Endothelial cell of umbilical vein (primary cell): ENCODE measurements around the gene SMOC2. TPM values are rescaled to one million over a fixed set of nuclear protein-coding genes. Genes with fewer than 3 reads are reported as not detected.

Experiments
- BruUV-seq: library from RNA; stranded (reverse); fragments of 400-500 nt; replicated peaks from 2 replicates; lab custom pipeline; 2021; lab: Mats Ljungman, UMichigan
- CTCF ChIA-PET: fragments of 300-600, 350-600 bp; sonication (Branson Sonifier 250); formaldehyde crosslinking; loops from one replicate; lab custom pipeline; 2021; ENCODE audit warnings: antibody characterized with exemption, inconsistent platforms; lab: Charles Lee
- POLR2A ChIA-PET: fragments of 300-600, 350-600 bp; sonication (Branson Sonifier 250); formaldehyde crosslinking; loops from one replicate; lab custom pipeline; 2021; ENCODE audit warnings: antibody characterized with exemption, inconsistent platforms; lab: Charles Lee
- DNase-seq: peaks from one replicate; pipeline ENCODE4 v3.0.0-alpha.2; 2011; ENCODE audit warnings: low read depth, low spot score
- FAIRE-seq: peaks from 2 replicates; lab custom pipeline; 2011; peaks lifted over from hg19 to GRCh38; lab: Jason Lieb, UNC
- H2AFZ ChIP-seq: 2 replicates; pipeline ENCODE4 v1.6.0; 2012; ENCODE audit warnings: low read depth, low read length, control low read depth, inconsistent platforms
- H3K27ac ChIP-seq: 2 replicates; pipeline ENCODE4 v1.5.1; 2011; ENCODE audit warnings: low read depth, mild to moderate bottlenecking, control low read depth, low read length, moderate library complexity; ENCODE audit not compliant: insufficient read depth
- H3K27me3 ChIP-seq, 2 experiments: 2 replicates each; pipeline versions ENCODE4 v1.6.0 to v1.6.1; 2011; ENCODE audit warnings: low read length in 2 of 2, mixed read lengths in 1 of 2; ENCODE audit not compliant: control insufficient read depth in 2 of 2, insufficient read depth in 2 of 2
- H3K36me3 ChIP-seq, 2 experiments: 2 replicates in 1 of 2; 3 replicates in 1 of 2; pipeline ENCODE4 v1.5.1; 2011; ENCODE audit warnings: low read length in 2 of 2, mild to moderate bottlenecking in 1 of 2, moderate library complexity in 1 of 2; ENCODE audit not compliant: control insufficient read depth in 2 of 2, insufficient read depth in 2 of 2; ENCODE audit errors: extremely low read depth in 1 of 2
- H3K4me1 ChIP-seq: 3 replicates; pipeline ENCODE4 v1.5.1; 2011; ENCODE audit warnings: mild to moderate bottlenecking, low read length; ENCODE audit not compliant: control insufficient read depth, insufficient read depth; ENCODE audit errors: extremely low read depth
- H3K4me2 ChIP-seq: 2 replicates; pipeline ENCODE4 v1.6.1; 2011; ENCODE audit warnings: low read length, control low read depth, mixed read lengths; ENCODE audit not compliant: insufficient read depth
- H3K4me3 ChIP-seq, 3 experiments: fragments of 200-600 bp in 1 of 3; sonication (generic), shearing (Covaris generic) in 1 of 3; replicated peaks in 1 of 3; 2 replicates each; pipeline ENCODE4 v1.5.1; 2011 to 2016; ENCODE audit warnings: control low read depth in 3 of 3, low read length in 3 of 3, mild to moderate bottlenecking in 2 of 3, inconsistent platforms in 1 of 3, low read depth in 1 of 3, moderate library complexity in 1 of 3; ENCODE audit not compliant: insufficient read depth in 1 of 3
- H3K79me2 ChIP-seq: 2 replicates; pipeline ENCODE4 v1.6.0; 2012; ENCODE audit warnings: low read length, inconsistent platforms; ENCODE audit not compliant: control insufficient read depth, insufficient read depth
- H3K9ac ChIP-seq: replicated peaks from 2 replicates; pipeline ENCODE3; 2011; ENCODE audit warnings: low read length, control low read depth; ENCODE audit not compliant: insufficient read depth; ENCODE audit errors: extremely low read depth
- H3K9me1 ChIP-seq: replicated peaks from 3 replicates; pipeline ENCODE4 v1.6.0; 2011; ENCODE audit warnings: mild to moderate bottlenecking, low read length; ENCODE audit not compliant: control insufficient read depth, insufficient read depth; ENCODE audit errors: extremely low read depth
- H3K9me3 ChIP-seq: replicated peaks from 2 replicates; pipeline ENCODE4 v1.5.1; 2012; ENCODE audit warnings: low read length, inconsistent platforms; ENCODE audit not compliant: control insufficient read depth, insufficient read depth
- H4K20me1 ChIP-seq: replicated peaks from 2 replicates; pipeline ENCODE3; 2011; ENCODE audit warnings: mild to moderate bottlenecking, low read length; ENCODE audit not compliant: control insufficient read depth, insufficient read depth; ENCODE audit errors: extremely low read depth
- CTCF ChIP-seq, 2 donors: IDR thresholded peaks; 1 replicate in 1 of 2; 2 replicates in 1 of 2; pipeline ENCODE4 v1.5.1; 2011; ENCODE audit warnings: low read length in 2 of 2, mild to moderate bottlenecking in 2 of 2, moderate library complexity in 2 of 2, control low read depth in 1 of 2, inconsistent platforms in 1 of 2, low read depth in 1 of 2; ENCODE audit not compliant: insufficient read depth in 1 of 2; ENCODE audit errors: extremely low read depth in 1 of 2
- FOS ChIP-seq: IDR thresholded peaks from 2 replicates; pipeline ENCODE4 v1.6.1; 2011; ENCODE audit warnings: mild to moderate bottlenecking, low read length, moderate library complexity, borderline replicate concordance; ENCODE audit not compliant: insufficient read depth
- GATA2 ChIP-seq: IDR thresholded peaks from 2 replicates; pipeline ENCODE4 v1.7.0; 2011; ENCODE audit warnings: low read depth, mild to moderate bottlenecking, moderate library complexity, mixed read lengths, low read length; ENCODE audit not compliant: insufficient read length, insufficient read depth
- JUN ChIP-seq: IDR thresholded peaks from 2 replicates; pipeline ENCODE4 v1.6.1; 2011; ENCODE audit warnings: borderline replicate concordance, low read depth; ENCODE audit not compliant: insufficient read length, insufficient read depth
- POLR2AphosphoS5 ChIP-seq: IDR thresholded peaks from 2 replicates; pipeline ENCODE4 v1.6.1; 2012; ENCODE audit warnings: low read depth, mild to moderate bottlenecking, control low read depth, low read length, moderate library complexity; ENCODE audit not compliant: insufficient read depth
- dilution Hi-C: fragments of 300-500 bp; cut with MboI; formaldehyde crosslinking; loops from one replicate; pipeline ENCODE4 v1.15.0; 2019; ENCODE audit warnings: low sequenced_read_pairs; ENCODE audit not compliant: extremely low pct_ligation_motif_present
- intact Hi-C: fragments of 100-400 bp; cut with micrococcal nuclease; formaldehyde crosslinking; loops from one replicate; pipeline ENCODE4 v1.10.0; 2022
- polyA plus RNA-seq, 4 experiments: library from polyadenylated mRNA; depleted of rRNA in 3 of 4; stranded (reverse) in 3 of 4; unstranded in 1 of 4; fragments of >200 nt; gene quantifications; 2 replicates each; pipeline versions ENCODE4 v1.2.1 to v1.2.3, GENCODE V29; 2011 to 2012; ENCODE audit warnings: missing spikeins in 1 of 4
- total RNA-seq: library from RNA; stranded (reverse); gene quantifications from 2 replicates; pipeline ENCODE4 v1.2.3, GENCODE V29; 2021

The SMOC2 gene
- total and polyA plus RNA-seq, 2 donors (not counting 3 experiments of a cell fraction or from before 2014, with no cell fraction given) = not detected

GRCh38 chr6:168675375-168675774 is 234.4 kb downstream of the SMOC2 start:
- Histone ChIP-seq H4K20me1 (no peaks in the 10 kb centered on the region), H3K4me1 (no peaks in the 10 kb centered on the region), H3K27ac (no peak overlapping the region), H3K79me2 (no peaks in the 10 kb centered on the region), H3K36me3 (no peaks in the 10 kb centered on the region), H3K27me3 (no peaks in the 10 kb centered on the region), H3K4me3 (no peak overlapping the region), H3K9me1 (no peaks in the 10 kb centered on the region), H2AFZ (no peak overlapping the region), H3K4me2 (no peak overlapping the region), H3K9ac (no peak overlapping the region), H3K9me3 (peaks cover 7% of the 10 kb centered on the region)
- BruUV-seq = no TSS peak
- ChIA-PET CTCF (no interaction called here), POLR2A (no interaction called here)
- DNase-seq (no peak), FAIRE-seq (no peak)
- dilution Hi-C loops (no loop called here), intact Hi-C loops (no loop called here)
- no peak for TF ChIP-seq CTCF (IDR thresholded peaks at IDR 0.05; ENCODE audit: extremely low read depth in 1 of 2, insufficient read depth in 1 of 2, low read depth in 1 of 2, low read length in 2 of 2)
- no peak for TF ChIP-seq POLR2AphosphoS5

- no peak overlapping the region for H2AFZ ChIP-seq
These were observed 235.1 kb downstream of the SMOC2 start for GRCh38 chr6:168675933-168676551.

More at GRCh38 chr6:168675933-168676551, 235.1 kb downstream of the SMOC2 start:
- no peak for FAIRE-seq
- Histone ChIP-seq H3K9me1 (no peaks in the 10 kb centered on the region), H3K79me2 (no peaks in the 10 kb centered on the region), H3K27ac (no peak overlapping the region), H4K20me1 (no peaks in the 10 kb centered on the region), H3K4me3 (no peak overlapping the region), H3K4me1 (no peaks in the 10 kb centered on the region), H3K27me3 (no peaks in the 10 kb centered on the region), H3K36me3 (no peaks in the 10 kb centered on the region), H3K4me2 (no peak overlapping the region), H3K9ac (no peak overlapping the region), H3K9me3 (peaks cover 7% of the 10 kb centered on the region)
- ChIA-PET CTCF (no interaction called here), POLR2A (no interaction called here)
- dilution Hi-C loops = no loop called here
- no peak for DNase-seq
- intact Hi-C loops = no loop called here
- no peak for TF ChIP-seq GATA2
- no peak for TF ChIP-seq POLR2AphosphoS5
- no peak for TF ChIP-seq FOS
- no peak for TF ChIP-seq JUN
- BruUV-seq = no TSS peak
